GM18951 (cell line): ENCODE data around the gene ATRN.
"Not testable (repeated sequence)": the region's sequence is repeated elsewhere in the genome, so short reads cannot be mapped to it uniquely, and the experiment has no call there.

ENCODE experiments used
- POLR2A ChIP-seq: IDR thresholded peaks from 4 replicates; pipeline ENCODE4 v1.6.1; 2011; ENCODE audit warnings: mild to moderate bottlenecking; ENCODE audit not compliant: insufficient read length, insufficient read depth; ENCODE audit errors: extremely low read depth
- in situ Hi-C: fragments of 300-500 bp; cut with MboI; formaldehyde crosslinking; loops from one replicate; pipeline ENCODE4 v1.12.0; 2022; ENCODE audit warnings: low sequenced_read_pairs, mixed read lengths, inconsistent platforms; ENCODE audit not compliant: unreplicated experiment

ATRN gene

DNA sequence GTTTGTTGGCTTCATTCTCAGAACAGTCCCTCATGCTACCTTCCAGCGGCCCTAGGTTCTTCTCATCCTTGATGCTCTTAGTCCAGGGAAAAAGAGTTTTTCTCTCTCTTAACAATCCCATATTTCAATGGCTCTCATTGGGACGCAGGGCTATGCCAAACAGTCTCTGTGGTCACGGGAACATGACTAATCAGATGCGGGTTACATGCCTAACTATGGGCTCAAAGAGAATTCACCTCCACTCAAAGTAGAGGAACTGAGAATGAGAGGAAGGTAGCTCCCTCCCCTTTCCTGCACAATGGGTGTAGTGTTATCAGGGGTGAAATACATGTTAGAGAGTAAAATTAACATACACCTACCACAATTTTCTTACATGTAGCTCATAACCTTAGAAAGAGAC lies 18.1 kb upstream of the ATRN start:
- TF ChIP-seq POLR2A: no peak
- in situ Hi-C loops: no loop called here

DNA sequence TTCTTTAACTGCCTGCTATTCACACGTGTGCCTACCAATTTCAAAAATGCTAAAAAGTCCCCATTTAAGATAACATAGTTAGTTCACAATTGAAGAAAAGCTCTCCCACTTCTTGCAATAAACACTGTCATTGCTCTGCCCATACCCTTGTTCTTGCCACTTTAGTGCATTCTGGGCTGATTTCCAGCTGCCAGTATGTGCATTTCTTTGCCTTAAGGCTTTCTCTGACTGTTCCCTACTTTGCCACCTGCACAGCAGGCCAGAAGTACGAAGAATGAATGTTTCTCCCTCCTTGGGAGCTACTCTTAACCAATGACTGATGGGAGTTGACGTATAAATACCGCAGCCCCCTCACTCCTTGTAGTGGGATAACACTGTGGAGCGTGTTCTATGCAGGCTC lies 16.0 kb upstream of the ATRN start:
- no peak for TF ChIP-seq POLR2A
- in situ Hi-C loops: no loop called here

DNA sequence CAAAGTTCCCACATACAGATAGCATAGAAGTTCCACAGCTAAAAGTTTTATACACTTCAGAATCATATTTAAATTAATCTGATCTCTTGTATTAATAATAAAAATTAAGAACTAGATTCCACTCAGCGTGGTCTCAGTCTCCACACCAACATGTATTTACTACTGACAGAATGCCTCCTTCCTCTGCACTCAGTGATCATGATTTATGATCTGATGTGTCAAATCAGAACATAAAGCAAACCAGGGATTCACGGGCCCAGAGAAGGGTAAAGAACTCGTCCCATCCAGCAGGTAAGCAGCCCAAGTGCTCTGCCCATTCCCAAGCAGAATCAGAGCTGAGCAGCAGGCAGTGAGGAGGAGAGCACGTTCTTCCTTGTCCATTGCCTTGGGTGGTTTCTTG lies 14.2 kb upstream of the ATRN start:
- in situ Hi-C loops: no loop called here
- TF ChIP-seq POLR2A: no peak

DNA sequence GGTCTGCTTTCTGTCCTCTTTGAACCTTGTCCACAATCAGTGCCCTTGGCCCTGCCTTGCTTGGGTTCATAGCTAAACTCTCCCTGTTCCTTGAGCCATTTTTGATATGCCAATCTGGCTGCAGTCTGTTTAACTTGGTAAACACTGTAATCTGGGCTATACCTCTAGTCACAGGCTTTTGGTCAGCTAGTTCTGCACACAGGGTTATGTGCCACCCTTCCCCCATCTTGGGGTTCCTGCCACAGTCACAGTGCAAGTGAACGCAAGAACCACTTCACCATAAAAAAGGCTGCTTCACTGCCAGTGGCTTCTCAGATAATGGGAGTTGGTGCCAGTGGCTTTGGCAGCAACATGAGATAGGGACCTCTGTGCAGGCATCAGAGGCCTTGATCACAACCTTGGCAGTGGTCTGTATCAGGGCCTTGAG lies 10.9 kb upstream of the ATRN start:
- in situ Hi-C loops: no loop called here
- no peak for TF ChIP-seq POLR2A

DNA sequence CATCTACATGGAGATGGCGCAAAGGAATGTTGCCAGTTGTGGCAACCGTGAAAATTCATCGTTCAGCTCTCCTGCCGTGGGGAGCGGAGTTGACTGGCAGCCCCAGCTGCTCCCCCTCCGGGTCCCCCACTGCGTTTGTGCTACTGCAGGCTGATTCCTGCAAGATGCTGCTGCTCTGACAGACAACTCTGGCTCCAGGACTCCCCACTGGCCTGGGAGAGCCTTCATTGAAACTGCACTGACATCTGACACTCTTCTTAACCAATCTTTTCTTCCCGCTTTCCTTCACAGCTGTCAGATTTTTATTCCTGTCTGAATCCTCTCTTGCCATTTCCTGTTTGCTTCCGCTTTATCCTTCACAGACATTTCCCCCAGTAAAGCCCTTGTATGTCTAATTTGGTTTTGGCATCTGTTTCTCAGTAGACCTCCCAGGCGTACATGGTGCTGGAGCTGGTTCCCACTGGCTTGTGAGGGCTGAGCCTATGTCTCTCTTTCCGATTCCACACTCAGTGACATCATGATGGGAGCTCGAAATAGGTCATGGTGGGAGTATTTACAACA lies 9.5 kb upstream of the ATRN start:
- no peak for TF ChIP-seq POLR2A
- in situ Hi-C loops: no loop called here

DNA sequence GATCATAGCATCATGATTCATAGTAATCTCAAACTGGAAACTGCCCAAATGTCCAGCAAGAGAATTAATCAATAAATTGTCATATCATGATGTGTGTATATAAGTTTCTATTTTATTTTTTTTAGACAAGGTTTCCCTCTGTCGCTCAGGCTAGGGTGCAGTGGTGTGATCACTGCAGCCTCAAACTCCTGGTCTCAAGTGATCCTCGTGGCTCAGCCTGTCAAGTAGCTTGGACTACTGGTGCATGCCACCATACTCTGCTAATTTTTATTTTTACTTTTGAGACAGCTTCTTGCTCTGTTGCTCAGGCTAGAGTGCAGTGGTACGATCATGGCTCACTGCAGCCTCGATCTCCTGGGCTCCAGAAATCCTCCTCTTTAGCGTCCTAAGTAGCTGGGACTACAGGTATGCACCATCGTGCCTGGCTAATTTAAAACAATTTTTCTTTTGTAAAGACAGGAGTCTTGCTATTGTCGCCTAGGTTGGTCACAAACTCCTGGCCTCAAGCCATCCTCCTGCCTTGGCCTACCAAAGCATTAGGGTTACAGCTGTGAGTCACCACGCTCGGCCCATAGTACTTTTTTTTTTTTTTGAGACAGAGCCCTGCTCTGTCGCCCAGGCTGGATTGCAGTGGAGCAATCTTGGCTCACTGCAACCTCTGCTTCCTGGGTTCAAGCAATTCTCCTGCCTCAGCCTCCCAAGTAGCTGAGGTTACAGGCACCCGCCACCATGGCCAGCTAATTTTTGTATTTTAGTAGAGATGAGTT lies 8.7 kb upstream of the ATRN start:
- in situ Hi-C loops: no loop called here
- TF ChIP-seq POLR2A: no peak

DNA sequence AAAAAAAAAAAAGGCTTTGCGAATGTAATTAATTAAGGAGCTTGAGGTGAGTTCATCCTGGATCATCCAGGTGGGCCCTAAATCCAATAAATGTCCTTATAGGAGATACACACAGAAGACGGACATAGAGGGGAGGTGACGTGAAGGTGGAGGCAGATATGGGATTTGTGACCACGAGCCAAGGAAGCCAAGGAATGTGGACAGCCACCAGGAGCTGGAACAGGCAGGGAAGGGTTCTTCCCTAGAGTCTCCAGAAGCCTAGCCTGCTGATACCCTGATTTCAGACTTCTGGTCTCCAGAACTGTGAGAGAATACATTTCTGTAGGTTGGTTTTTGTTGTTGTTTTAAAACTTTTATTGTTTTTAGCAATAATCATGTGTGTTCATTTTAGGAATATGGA lies 6.7 kb upstream of the ATRN start:
- in situ Hi-C loops: no loop called here
- no peak for TF ChIP-seq POLR2A

DNA sequence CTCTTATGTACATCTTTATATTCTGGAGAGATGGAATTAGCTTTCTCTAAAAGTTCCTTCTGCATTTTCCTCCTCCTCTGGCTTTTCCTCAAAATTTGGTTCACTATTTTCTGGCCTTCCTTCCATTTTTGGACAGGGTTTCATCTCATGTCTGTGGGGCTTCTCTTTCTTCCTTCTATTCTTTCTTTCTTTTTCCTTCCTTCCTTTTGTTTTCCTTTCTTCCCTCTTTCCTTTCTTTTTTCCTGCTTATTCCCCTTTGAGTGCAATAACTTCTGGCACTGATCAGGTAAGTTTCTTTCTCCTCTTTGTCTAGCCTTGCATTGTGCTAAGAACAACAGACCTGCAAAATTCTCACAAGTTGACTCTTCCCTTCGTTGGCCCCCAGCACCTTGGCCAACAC lies 5.5 kb upstream of the ATRN start:
- in situ Hi-C loops: no loop called here

DNA sequence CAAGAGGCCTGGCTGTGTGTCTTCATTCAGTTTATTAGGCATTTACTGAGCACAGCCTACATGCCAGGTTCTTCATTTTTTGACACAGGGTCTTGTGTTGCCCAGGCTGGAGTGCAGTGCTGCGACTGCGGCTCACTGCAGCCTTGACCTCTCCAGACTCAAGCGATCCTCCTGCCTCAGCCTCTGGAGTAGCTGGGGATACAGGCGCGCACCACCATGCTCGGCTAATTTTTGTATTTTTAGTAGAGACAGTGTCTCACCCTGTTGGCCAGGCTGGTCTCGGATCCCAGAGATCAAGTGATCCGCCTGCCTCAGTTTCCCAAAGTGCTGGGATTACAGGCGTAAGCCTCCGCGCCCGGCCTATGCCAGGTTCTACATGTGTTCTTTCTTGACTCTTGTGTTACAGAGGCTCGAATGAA lies 601 bp upstream of the ATRN start:
- TF ChIP-seq POLR2A: no peak
- in situ Hi-C loops: no loop called here

More for the DNA sequence above, 5.5 kb upstream of the ATRN start:
- no peak for TF ChIP-seq POLR2A

DNA sequence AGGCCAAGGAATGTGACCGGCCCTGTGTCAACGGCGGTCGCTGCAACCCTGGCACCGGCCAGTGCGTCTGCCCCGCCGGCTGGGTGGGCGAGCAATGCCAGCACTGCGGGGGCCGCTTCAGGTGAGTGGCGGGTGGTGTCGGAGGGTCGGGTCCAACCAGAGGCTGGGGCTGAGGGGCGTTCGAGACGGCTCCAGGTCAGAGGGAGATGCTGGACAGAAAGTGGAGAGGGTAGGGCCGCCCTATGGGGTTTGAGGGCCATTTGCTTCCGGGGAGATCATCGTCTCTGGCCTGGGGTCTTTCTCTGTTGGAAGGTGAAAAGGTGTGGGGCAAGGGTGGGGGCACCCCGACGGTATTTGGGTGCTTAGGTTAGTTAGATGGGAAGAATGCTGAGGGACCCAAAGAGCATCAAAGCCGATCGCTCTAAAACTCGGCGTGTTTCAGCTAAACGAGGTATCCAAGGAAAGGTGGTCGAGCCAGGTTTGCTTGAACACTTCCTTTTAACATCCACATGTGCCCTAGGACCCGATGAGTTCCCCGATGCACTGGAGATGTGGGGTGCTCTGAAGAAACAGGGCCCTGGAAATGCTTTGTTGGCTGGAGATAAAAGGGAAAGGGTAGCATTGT lies 691 bp downstream of the ATRN start:
- in situ Hi-C loops: no loop called here
- no peak for TF ChIP-seq POLR2A

DNA sequence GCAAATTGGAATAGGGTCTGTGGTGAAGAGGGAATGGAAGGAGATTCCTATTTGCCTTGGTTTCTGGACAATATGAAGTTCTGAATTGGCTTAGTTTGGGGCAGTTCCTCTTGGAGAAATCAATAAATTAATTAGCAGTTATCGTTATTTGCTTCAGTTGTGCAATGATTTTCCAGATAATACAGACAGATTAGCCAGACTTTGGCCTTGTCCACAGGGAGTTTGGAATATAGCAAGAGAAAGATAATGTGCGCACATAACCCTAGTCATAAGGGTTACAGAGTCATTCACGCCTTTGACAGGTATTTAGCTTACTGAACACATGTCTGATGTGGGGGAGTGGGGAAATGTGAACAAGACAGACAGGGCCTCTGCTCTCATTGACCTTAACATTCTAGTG lies 1.3 kb downstream of the ATRN start:
- no peak for TF ChIP-seq POLR2A
- in situ Hi-C loops: no loop called here

DNA sequence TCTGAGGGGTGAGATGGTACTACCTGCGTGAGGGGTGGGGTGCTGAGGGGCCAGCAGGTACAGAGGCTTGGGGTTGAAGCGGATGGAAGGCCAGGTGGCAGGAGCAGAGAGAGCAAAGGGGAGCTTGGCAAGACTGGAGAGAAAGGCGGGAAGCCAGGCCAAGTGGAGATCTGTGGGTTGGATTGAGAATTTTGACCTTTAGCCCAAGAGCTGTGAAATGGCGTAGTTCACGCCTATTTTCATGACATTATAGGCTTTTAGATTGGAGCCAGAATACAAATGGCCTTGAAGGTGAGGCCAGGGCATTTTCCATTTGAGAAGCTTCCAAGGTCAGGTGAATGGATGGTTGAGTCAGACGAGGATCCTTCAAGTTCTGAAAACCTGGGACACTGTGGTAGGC lies 2.5 kb downstream of the ATRN start:
- TF ChIP-seq POLR2A: no peak

DNA sequence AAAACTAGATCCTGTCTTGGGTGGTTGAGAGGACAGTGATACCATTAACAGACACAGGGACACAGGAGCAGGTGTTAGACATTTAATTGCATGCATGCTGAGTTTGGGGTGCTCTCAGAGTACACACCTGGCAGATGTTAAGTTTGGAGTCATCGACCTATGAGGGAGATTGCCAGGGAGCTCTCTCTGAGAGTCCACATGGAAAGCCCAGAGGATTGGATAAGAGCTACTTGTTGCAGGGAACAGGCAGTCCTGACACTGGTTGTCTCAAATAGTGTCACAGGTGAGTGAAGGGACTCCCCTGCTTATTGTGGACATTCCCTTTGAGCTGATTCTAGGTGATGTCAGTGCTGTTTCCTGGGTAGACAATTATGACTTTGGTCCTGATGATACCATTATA lies 3.1 kb downstream of the ATRN start:
- TF ChIP-seq POLR2A: no peak

More for the DNA sequence above, 2.5 kb downstream of the ATRN start:
- in situ Hi-C loops: no loop called here

DNA sequence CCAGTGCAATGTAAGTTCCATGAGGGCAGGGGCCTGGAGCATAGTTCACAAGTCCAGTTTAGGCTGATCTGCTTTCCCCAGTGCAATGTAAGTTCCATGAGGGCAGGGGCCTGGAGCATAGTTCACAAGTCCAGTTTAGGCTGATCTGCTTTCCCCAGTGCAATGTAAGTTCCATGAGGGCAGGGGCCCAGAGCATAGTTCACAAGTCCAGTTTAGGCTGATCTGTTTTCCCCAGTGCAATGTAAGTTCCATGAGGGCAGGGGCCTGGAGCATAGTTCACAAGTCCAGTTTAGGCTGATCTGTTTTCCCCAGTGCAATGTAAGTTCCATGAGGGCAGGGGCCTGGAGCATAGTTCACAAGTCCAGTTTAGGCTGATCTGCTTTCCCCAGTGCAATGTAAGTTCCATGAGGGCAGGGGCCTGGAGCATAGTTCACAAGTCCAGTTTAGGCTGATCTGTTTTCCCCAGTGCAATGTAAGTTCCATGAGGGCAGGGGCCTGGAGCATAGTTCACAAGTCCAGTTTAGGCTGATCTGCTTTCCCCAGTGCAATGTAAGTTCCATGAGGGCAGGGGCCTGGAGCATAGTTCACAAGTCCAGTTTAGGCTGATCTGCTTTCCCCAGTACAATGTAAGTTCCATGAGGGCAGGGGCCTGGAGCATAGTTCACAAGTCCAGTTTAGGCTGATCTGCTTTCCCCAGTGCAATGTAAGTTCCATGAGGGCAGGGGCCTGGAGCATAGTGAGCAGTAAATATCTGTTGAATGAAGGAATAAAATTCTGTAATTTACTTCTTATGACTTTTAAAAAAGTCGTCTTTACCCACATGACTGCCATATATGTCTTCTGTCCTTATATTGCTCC lies 6.4 kb downstream of the ATRN start:
- in situ Hi-C loops: not testable (repeated sequence)

More for the DNA sequence above, 3.1 kb downstream of the ATRN start:
- in situ Hi-C loops: no loop called here
